ENCODE measurements around the gene ATIC. TPM values are rescaled to one million over a fixed set of nuclear protein-coding genes. Genes with fewer than 3 reads are reported as not detected.
A peak's percentile ranks its signal among the peaks of the same experiment; 100 is the strongest.
"Not testable (repeated sequence)": the region's sequence is repeated elsewhere in the genome, so short reads cannot be mapped to it uniquely, and the experiment has no call there.

Gene ATIC
- total and polyA plus RNA-seq, 9 donors: 20.8 to 126 (median 63.7) TPM

GRCh38 chr2:215293879-215294278, 18.0 kb upstream of the ATIC start:
- H3K27ac ChIP-seq: no peak overlapping the region
- WGBS, 3 donors: 85 to 89% (median 86%) methylated on average over 4 of the region's 4 CpGs
- intact Hi-C loops (cut with DNase I): no loop called here

GRCh38 chr2:215299337-215299859, 12.5 kb upstream of the ATIC start:
- H3K9me3 ChIP-seq: no peaks in the 10 kb centered on the region
- intact Hi-C loops (cut with DNase I): no loop called here
- 86 to 90% (median 90%) methylated on average over 6 of the region's 6 CpGs for WGBS, 3 donors
- H3K4me1 ChIP-seq (ENCODE audit: insufficient read depth): no peaks in the 10 kb centered on the region
- no peak for DNase-seq
- H3K36me3 ChIP-seq: no peaks in the 10 kb centered on the region
- TF ChIP-seq CTCF (IDR thresholded peaks at IDR 0.05): no peak
- TF ChIP-seq POLR2A (IDR thresholded peaks at IDR 0.05): no peak
- TF ChIP-seq EP300 (IDR thresholded peaks at IDR 0.05): no peak
- H3K4me3 ChIP-seq: no peak overlapping the region
- H3K27ac ChIP-seq: no peak overlapping the region
- no peaks in the 10 kb centered on the region for H3K27me3 ChIP-seq

More at GRCh38 chr2:215293879-215294278, 18.0 kb upstream of the ATIC start:
- Histone ChIP-seq H3K9me3 (no peaks in the 10 kb centered on the region), H3K4me1 (ENCODE audit: insufficient read depth) (no peaks in the 10 kb centered on the region), H3K36me3 (no peaks in the 10 kb centered on the region), H3K4me3 (no peak overlapping the region), H3K27me3 (no peaks in the 10 kb centered on the region)
- no peak for TF ChIP-seq CTCF (IDR thresholded peaks at IDR 0.05)
- TF ChIP-seq EP300 (IDR thresholded peaks at IDR 0.05): no peak
- DNase-seq: no peak

GRCh38 chr2:215301994-215302393, 9.9 kb upstream of the ATIC start:
- H3K36me3 ChIP-seq: no peaks in the 10 kb centered on the region
- H3K4me1 ChIP-seq (ENCODE audit: insufficient read depth): no peaks in the 10 kb centered on the region
- DNase-seq: no peak
- no peak overlapping the region for H3K4me3 ChIP-seq
- 91 to 92% (median 91%) methylated on average over 2 of the region's 2 CpGs for WGBS, 3 donors
- TF ChIP-seq CTCF (IDR thresholded peaks at IDR 0.05): no peak
- no peak for TF ChIP-seq EP300 (IDR thresholded peaks at IDR 0.05)
- TF ChIP-seq POLR2A (IDR thresholded peaks at IDR 0.05): no peak
- no peak overlapping the region for H3K27ac ChIP-seq
- no peaks in the 10 kb centered on the region for H3K27me3 ChIP-seq
- H3K9me3 ChIP-seq: no peaks in the 10 kb centered on the region
- intact Hi-C loops (cut with DNase I): no loop called here

- H3K36me3 ChIP-seq; intact Hi-C loops (cut with DNase I); H3K27ac ChIP-seq; H3K4me1 ChIP-seq (ENCODE audit: insufficient read depth); H3K27me3 ChIP-seq; H3K9me3 ChIP-seq: not testable (repeated sequence)
- peak overlapping the region; percentile 44 for H3K4me3 ChIP-seq
- DNase-seq: peak in 1 of 5 donors; percentile 30
- WGBS, 3 donors: 26 to 41% (median 33%) methylated on average over 13 of the region's 13 CpGs
Observed at GRCh38 chr2:215311259-215311624, 617 bp upstream of the ATIC start.

GRCh38 chr2:215313255-215313613, 1.4 kb downstream of the ATIC start:
- TF ChIP-seq EP300 (IDR thresholded peaks at IDR 0.05): no peak
- no peak for TF ChIP-seq POLR2A (IDR thresholded peaks at IDR 0.05)
- no peak for TF ChIP-seq CTCF (IDR thresholded peaks at IDR 0.05)
- H3K9me3 ChIP-seq: no peaks in the 10 kb centered on the region
- H3K4me1 ChIP-seq (ENCODE audit: insufficient read depth): peaks cover 5% of the 10 kb centered on the region
- no peak for DNase-seq
- 73 to 83% (median 83%) methylated on average over 4 of the region's 4 CpGs for WGBS, 3 donors
- no peak overlapping the region for H3K4me3 ChIP-seq
- no peaks in the 10 kb centered on the region for H3K27me3 ChIP-seq
- intact Hi-C loops (cut with DNase I): no loop called here
- no peak overlapping the region for H3K27ac ChIP-seq
- H3K36me3 ChIP-seq: no peaks in the 10 kb centered on the region

All from ovary (tissue), 9 donors.